C4-2B (cell line): Measurements from ENCODE around the gene GAL.

Experiments used
- CTCF ChIP-seq: fragments of 450-650 bp; conservative IDR thresholded peaks from 2 replicates; pipeline ENCODE4 v1.5.1; 2017; ENCODE audit warnings: mild to moderate bottlenecking
- ZFX ChIP-seq: fragments of 450-650 bp; IDR thresholded peaks from 2 replicates; pipeline ENCODE4 v1.6.1; 2017

DNA sequence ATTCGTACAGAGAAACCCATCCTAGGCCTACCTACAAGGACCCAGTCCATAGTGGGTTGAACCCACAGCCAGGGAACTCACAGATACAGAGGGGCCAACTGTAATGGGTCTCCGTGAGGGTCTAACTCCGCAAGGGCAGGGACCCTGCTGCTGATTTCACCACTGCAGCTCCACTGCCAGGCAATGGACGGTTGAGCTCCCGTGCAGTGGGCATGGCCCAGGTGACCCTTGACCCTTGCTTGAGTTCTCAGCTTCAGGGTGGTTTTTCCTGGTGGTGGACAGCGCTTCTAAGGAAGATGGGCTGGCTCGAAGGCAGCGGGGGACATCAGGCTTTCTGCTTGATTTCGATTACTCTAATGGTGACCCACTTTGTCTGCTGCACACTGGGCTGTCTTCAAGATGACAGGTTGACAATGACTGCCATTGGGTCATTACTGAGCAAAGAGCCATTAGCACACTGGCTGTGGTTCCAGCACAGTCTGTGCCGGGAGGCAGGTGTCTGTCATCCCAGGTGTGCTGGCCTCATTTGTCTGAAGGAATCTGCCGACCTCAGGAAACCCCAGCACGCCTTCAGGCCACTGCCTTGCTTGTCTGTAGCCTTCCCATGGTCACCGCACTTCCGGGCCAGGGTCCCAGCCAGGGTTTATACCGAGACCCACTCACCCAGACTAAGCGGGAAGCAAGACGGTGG, 3.7 kb upstream of the GAL start:
- no peak for TF ChIP-seq CTCF
- TF ChIP-seq ZFX, result no peak
